Stimulated activated naive CD8-positive, alpha-beta T cell treated with anti-CD3 and anti-CD28 coated beads, Interleukin-15, amount 100 ng/mL, for 72 hours (primary cell): ENCODE results near the gene ARHGAP10.
A peak's percentile ranks its signal among the peaks of the same experiment; 100 is the strongest.
"Not testable (repeated sequence)": the region's sequence is repeated elsewhere in the genome, so short reads cannot be mapped to it uniquely, and the experiment has no call there.

ENCODE experiments used
- ATAC-seq: fragments of 150-1000 bp; cut with Tn5 transposase; 2 replicates; pipeline ENCODE4 v1.10.0; 2021; ENCODE audit warnings: mild to moderate bottlenecking, moderate library complexity
- DNase-seq, 2 donors: peaks; one replicate each; pipeline ENCODE4 v3.0.0; 2021 to 2022
- H3K27ac Mint-ChIP-seq, 2 donors: one replicate each; pipeline ENCODE4 v1.8.0; 2022; ENCODE audit warnings: mild to moderate bottlenecking in 2 of 2, mixed read lengths in 2 of 2, moderate library complexity in 2 of 2
- H3K27me3 Mint-ChIP-seq: one replicate; pipeline ENCODE4 v1.8.0; 2022; ENCODE audit warnings: mixed read lengths
- H3K4me1 Mint-ChIP-seq: one replicate; pipeline ENCODE4 v1.8.0; 2022; ENCODE audit warnings: mild to moderate bottlenecking, mixed read lengths
- H3K4me3 Mint-ChIP-seq, 2 donors: one replicate each; pipeline ENCODE4 v1.8.0; 2022; ENCODE audit warnings: mild to moderate bottlenecking in 2 of 2, mixed read lengths in 2 of 2, moderate library complexity in 1 of 2
- H3K9me3 Mint-ChIP-seq, 2 donors: one replicate each; pipeline ENCODE4 v1.8.0; 2022; ENCODE audit warnings: mixed read lengths in 2 of 2

Gene ARHGAP10

GRCh38 chr4:148069086-148069894 is 337.4 kb downstream of the ARHGAP10 start:
- Mint-ChIP-seq H3K27me3 (no peaks in the 10 kb centered on the region), H3K27ac (peak overlapping the region in 1 of 2 donors; percentile 85), H3K9me3 (peaks cover 5 to 20% of the 10 kb centered on the region in 2 donors), H3K4me3 (no peak overlapping the region), H3K4me1 (peaks cover 5% of the 10 kb centered on the region)
- DNase-seq (no peak), ATAC-seq (no peak)

GRCh38 chr4:148069895-148070178 is 337.9 kb downstream of the ARHGAP10 start:
- peaks cover 5% of the 10 kb centered on the region for H3K4me1 Mint-ChIP-seq
- no peak overlapping the region for H3K27ac Mint-ChIP-seq
- peaks cover 8 to 26% of the 10 kb centered on the region in 2 donors for H3K9me3 Mint-ChIP-seq
- H3K4me3 Mint-ChIP-seq, result no peak overlapping the region
- ATAC-seq (no peak), DNase-seq (no peak)
- no peaks in the 10 kb centered on the region for H3K27me3 Mint-ChIP-seq

GRCh38 chr4:148071009-148071408 is 339.1 kb downstream of the ARHGAP10 start:
- Mint-ChIP-seq H3K4me3 (no peak overlapping the region), H3K27me3 (no peaks in the 10 kb centered on the region), H3K9me3 (peaks cover 20 to 37% of the 10 kb centered on the region in 2 donors), H3K27ac (peak overlapping the region in 1 of 2 donors; percentile 34), H3K4me1 (peaks cover 5% of the 10 kb centered on the region)
- DNase-seq (no peak), ATAC-seq (no peak)

- peaks cover 29 to 43% of the 10 kb centered on the region in 2 donors for H3K9me3 Mint-ChIP-seq
- no peak for ATAC-seq
- no peaks in the 10 kb centered on the region for H3K4me1 Mint-ChIP-seq
- no peaks in the 10 kb centered on the region for H3K27me3 Mint-ChIP-seq
- no peak for DNase-seq
- no peak overlapping the region for H3K27ac Mint-ChIP-seq
- H3K4me3 Mint-ChIP-seq, result no peak overlapping the region
Observed at GRCh38 chr4:148072789-148073188, 340.9 kb downstream of the ARHGAP10 start.

- DNase-seq, result no peak
- no peak overlapping the region for H3K4me3 Mint-ChIP-seq
- peaks cover 29 to 43% of the 10 kb centered on the region in 2 donors for H3K9me3 Mint-ChIP-seq
- H3K27me3 Mint-ChIP-seq, result no peaks in the 10 kb centered on the region
- no peaks in the 10 kb centered on the region for H3K4me1 Mint-ChIP-seq
- peak overlapping the region in 1 of 2 donors; percentile 15 for H3K27ac Mint-ChIP-seq
- ATAC-seq, result no peak
Observed at GRCh38 chr4:148073349-148073748, 341.5 kb downstream of the ARHGAP10 start.

DNA sequence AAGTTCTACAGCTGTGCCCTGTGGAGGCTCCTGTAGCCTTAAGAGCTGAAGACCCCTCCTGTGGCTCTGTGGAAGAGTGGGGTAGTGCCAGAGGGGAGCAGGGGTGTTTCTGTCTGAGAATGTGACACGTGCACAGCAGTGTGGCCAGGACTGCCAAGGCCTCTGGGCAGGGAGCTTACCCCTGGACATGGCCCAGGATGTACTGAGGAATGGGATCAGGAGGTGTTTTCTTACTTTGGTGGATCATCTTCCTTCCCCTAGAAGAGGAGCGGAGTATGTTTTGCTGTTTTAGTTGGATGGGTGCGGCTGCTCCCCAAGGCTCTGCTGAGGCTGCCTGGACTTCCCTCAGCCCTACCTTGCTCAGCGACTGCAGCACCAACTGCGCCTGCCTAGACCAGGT is 342.6 kb downstream of the ARHGAP10 start:
- ATAC-seq (no peak), DNase-seq (no peak)
- no peak overlapping the region for H3K4me3 Mint-ChIP-seq
- peaks cover 29 to 43% of the 10 kb centered on the region in 2 donors for H3K9me3 Mint-ChIP-seq
- no peaks in the 10 kb centered on the region for H3K4me1 Mint-ChIP-seq
- H3K27ac Mint-ChIP-seq, result peak overlapping the region in 1 of 2 donors; percentile 75
- no peaks in the 10 kb centered on the region for H3K27me3 Mint-ChIP-seq

DNA sequence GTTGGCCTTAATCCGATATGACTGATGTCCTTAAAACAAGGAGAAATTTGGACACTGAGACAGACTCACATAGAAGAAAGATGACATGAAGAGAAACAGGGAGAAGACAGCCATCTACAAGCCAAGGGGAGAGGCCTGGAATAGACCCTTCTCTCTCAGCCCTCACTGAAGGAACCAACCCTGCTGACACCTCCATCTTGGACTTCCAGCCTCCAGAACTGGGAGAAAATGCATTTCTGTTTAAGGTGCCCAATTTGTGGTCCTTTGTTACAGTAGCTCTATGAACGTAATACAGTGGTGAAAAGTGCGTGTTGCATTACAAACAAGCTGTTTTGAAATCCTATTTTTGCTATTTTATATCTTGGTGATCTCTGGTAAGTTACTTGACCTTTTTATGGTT is 343.6 kb downstream of the ARHGAP10 start:
- ATAC-seq (no peak), DNase-seq (no peak)
- no peaks in the 10 kb centered on the region for H3K27me3 Mint-ChIP-seq
- H3K27ac Mint-ChIP-seq, result peak overlapping the region; percentile 37 to 63
- peaks cover 29 to 43% of the 10 kb centered on the region in 2 donors for H3K9me3 Mint-ChIP-seq
- H3K4me3 Mint-ChIP-seq, result no peak overlapping the region
- H3K4me1 Mint-ChIP-seq, result no peaks in the 10 kb centered on the region

DNA sequence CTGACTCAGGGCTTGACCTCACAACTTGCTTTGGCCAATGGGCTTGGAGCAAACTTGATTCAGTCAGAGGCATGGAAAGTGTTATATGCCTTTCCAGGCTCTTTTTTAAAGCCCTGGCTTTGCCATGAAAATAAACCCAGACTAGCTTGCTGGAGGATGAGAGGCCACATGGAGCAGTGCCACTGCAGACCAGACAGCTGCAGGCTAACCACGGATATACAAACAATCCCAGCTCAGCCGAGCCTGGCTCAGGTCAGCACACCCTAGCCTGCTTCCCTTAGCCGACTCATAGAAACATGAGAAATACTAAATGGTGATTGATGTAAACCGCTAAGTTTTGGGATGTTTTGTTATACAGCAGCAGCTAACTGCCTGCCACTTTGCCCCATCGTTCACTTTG is 345.1 kb downstream of the ARHGAP10 start:
- peaks cover 29 to 43% of the 10 kb centered on the region in 2 donors for H3K9me3 Mint-ChIP-seq
- H3K27me3 Mint-ChIP-seq, result no peaks in the 10 kb centered on the region
- H3K27ac Mint-ChIP-seq, result no peak overlapping the region
- no peak overlapping the region for H3K4me3 Mint-ChIP-seq
- DNase-seq (no peak), ATAC-seq (no peak)
- no peaks in the 10 kb centered on the region for H3K4me1 Mint-ChIP-seq

DNA sequence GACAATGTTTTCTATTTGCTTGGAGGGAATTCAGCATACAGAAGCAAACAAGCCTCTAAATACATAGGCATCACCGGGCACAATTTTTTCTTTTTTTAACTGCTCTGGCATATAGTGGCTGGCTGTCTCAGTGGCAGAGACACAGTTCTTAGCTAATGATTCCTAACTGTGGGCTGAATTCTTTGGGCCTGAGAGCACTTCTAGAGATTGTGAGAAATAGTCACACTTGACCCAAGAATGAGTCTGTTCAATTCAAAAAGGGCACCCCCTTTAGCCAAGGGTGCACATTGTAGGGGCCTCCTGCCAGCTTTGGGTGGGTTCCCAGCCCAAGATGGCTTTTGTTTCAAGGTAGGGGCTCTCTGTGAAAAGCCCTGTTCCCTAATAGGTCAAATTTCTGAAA is 345.7 kb downstream of the ARHGAP10 start:
- H3K27ac Mint-ChIP-seq, result no peak overlapping the region
- DNase-seq, result no peak
- ATAC-seq, result no peak
- no peaks in the 10 kb centered on the region for H3K27me3 Mint-ChIP-seq
- H3K4me1 Mint-ChIP-seq, result no peaks in the 10 kb centered on the region
- peaks cover 29 to 40% of the 10 kb centered on the region in 2 donors for H3K9me3 Mint-ChIP-seq
- H3K4me3 Mint-ChIP-seq, result no peak overlapping the region

DNA sequence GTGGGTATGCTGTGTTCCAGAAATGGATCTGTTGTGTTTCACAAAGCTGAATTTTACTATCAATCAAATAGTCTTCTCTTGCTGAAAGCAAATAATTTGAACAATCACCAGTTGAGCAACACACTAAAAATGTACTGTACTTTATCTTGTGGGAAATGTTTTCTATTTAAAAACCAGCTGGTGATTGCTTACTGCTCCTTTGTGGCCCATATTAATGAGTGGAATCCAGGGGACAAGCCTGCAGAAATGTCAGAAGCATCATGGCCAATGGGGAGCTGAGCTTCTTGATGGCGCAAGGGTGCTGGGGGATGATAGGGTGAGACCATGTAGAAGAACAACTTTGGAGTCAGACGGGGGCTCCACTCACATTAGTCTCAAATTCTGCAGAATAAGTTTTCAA is 346.2 kb downstream of the ARHGAP10 start:
- Mint-ChIP-seq H3K4me3 (no peak overlapping the region), H3K27me3 (no peaks in the 10 kb centered on the region), H3K27ac (no peak overlapping the region), H3K9me3 (peaks cover 29 to 35% of the 10 kb centered on the region in 2 donors), H3K4me1 (no peaks in the 10 kb centered on the region)
- ATAC-seq (no peak), DNase-seq (no peak)

DNA sequence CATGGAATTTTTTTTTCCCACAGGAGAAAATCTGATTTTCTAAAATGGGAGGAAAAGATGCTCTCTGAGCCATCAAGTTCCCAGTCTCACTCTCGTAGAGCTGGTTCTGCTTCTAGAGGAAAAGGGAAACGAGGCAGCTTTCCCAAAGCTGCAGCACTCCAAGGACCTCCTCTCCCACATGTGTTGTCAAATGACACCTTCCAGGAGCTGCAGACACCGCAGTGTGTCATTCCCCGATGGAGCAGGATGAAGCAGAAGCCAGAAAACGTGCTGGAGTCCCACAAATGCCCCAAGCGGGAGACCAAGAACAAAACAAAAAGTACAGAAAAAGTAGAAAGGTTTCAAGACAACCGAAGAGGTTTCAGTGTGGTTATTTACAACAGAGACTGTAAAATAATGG is 348.1 kb downstream of the ARHGAP10 start:
- peaks cover 31 to 35% of the 10 kb centered on the region in 2 donors for H3K9me3 Mint-ChIP-seq
- no peak for ATAC-seq
- DNase-seq, result no peak
- H3K27me3 Mint-ChIP-seq, result no peaks in the 10 kb centered on the region
- peak overlapping the region in 1 of 2 donors; percentile 31 for H3K27ac Mint-ChIP-seq
- H3K4me1 Mint-ChIP-seq, result no peaks in the 10 kb centered on the region
- no peak overlapping the region for H3K4me3 Mint-ChIP-seq

GRCh38 chr4:148081267-148081666 is 349.4 kb downstream of the ARHGAP10 start:
- no peak for ATAC-seq
- Mint-ChIP-seq H3K4me3 (no peak overlapping the region), H3K27ac (no peak overlapping the region), H3K27me3 (no peaks in the 10 kb centered on the region), H3K9me3 (peaks cover 24 to 29% of the 10 kb centered on the region in 2 donors), H3K4me1 (no peaks in the 10 kb centered on the region)
- no peak for DNase-seq

DNA sequence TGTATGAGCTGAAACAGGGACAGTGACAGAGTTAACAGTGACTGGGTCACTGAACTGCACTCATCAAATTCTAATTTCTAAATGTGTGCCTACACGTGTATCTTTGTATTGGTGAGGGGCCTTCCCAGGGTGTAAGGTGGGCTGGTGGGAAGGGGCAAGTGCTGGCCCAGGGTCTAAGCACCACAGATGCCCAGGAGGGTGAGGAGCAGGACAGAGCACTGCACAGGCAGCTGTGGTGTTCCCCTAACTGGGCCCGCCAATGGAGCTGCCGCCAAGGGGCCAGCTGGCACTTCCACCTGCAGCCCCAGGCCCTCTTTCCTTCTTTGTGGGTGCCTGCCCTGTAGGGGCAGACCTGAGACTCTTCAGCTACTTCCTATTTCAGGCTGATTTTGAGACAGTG is 349.9 kb downstream of the ARHGAP10 start:
- Mint-ChIP-seq H3K4me3 (no peak overlapping the region), H3K27ac (peak overlapping the region in 1 of 2 donors; percentile 4), H3K27me3 (no peaks in the 10 kb centered on the region), H3K4me1 (no peaks in the 10 kb centered on the region), H3K9me3 (peaks cover 22 to 26% of the 10 kb centered on the region in 2 donors)
- DNase-seq (no peak), ATAC-seq (peak; percentile 28)

GRCh38 chr4:148083073-148083472 is 351.2 kb downstream of the ARHGAP10 start:
- not testable (repeated sequence) for H3K4me1 Mint-ChIP-seq, DNase-seq, ATAC-seq, H3K27me3 Mint-ChIP-seq, H3K4me3 Mint-ChIP-seq
- H3K27ac Mint-ChIP-seq, result peak overlapping the region in 1 of 2 donors; percentile 49
- peaks cover 17 to 39% of the 10 kb centered on the region in 2 donors for H3K9me3 Mint-ChIP-seq

- Mint-ChIP-seq H3K27ac (no peak overlapping the region), H3K9me3 (peaks cover 10 to 24% of the 10 kb centered on the region in 2 donors), H3K27me3 (no peaks in the 10 kb centered on the region), H3K4me1 (no peaks in the 10 kb centered on the region), H3K4me3 (no peak overlapping the region)
- no peak for ATAC-seq
- DNase-seq, result no peak
Observed at GRCh38 chr4:148089624-148090023, 357.7 kb downstream of the ARHGAP10 start.

DNA sequence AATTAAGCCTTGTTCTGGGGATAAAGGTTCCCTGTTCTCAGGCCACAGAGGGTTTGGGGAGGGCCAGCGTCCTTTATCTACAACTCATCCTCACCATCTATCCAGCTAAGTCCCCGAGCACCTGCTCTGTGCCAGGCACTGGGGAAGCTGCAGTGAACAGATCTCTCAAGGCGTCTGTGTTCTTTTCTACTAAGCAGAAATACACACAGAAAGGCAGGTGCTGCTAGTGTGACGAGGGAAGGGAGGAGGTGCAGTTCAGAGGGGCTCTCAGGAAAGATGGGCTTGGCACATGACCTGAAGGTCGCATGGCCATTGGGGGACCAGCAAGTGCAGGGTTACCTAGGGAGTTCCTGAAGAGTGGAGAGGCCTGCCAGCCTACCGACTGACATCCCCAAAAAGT is 358.1 kb downstream of the ARHGAP10 start:
- Mint-ChIP-seq H3K4me3 (no peak overlapping the region), H3K27ac (no peak overlapping the region), H3K27me3 (no peaks in the 10 kb centered on the region), H3K9me3 (peaks cover 6 to 20% of the 10 kb centered on the region in 2 donors), H3K4me1 (no peaks in the 10 kb centered on the region)
- ATAC-seq (no peak), DNase-seq (no peak)
